ENCODE data around the gene OR6B2.

OR6B2 gene

GRCh38 chr2:240037358-240037757 lies 7.1 kb upstream of the OR6B2 start:
- TF ChIP-seq CTCF (conservative IDR thresholded peaks at IDR 0.05; ENCODE audit: low read depth, low read length): no peak
- no peak overlapping the region for H3K27ac ChIP-seq
- no peak overlapping the region for H3K9ac ChIP-seq
- H2AFZ ChIP-seq (ENCODE audit: low read depth): no peak overlapping the region
- no peaks in the 10 kb centered on the region for H3K4me1 ChIP-seq (ENCODE audit: low read depth, poor library complexity, severe bottlenecking)
- H3K36me3 ChIP-seq (ENCODE audit: insufficient read depth): no peaks in the 10 kb centered on the region
- no peaks in the 10 kb centered on the region for H3K27me3 ChIP-seq (ENCODE audit: insufficient read depth, low read depth)
- no peaks in the 10 kb centered on the region for H4K20me1 ChIP-seq (ENCODE audit: insufficient read depth)
- H3K4me2 ChIP-seq: no peak overlapping the region
- no peaks in the 10 kb centered on the region for H3K79me2 ChIP-seq (ENCODE audit: insufficient read depth, low read depth)
- no peak overlapping the region for H3K4me3 ChIP-seq (IDR thresholded peaks at IDR 0.05; ENCODE audit: insufficient read depth, low read depth, low read length)

GRCh38 chr2:240033330-240033678 lies 3.1 kb upstream of the OR6B2 start:
- Histone ChIP-seq H3K4me1 (ENCODE audit: low read depth, poor library complexity, severe bottlenecking) (no peaks in the 10 kb centered on the region), H4K20me1 (ENCODE audit: insufficient read depth) (no peaks in the 10 kb centered on the region), H3K27ac (no peak overlapping the region), H2AFZ (ENCODE audit: low read depth) (no peak overlapping the region), H3K4me3 (IDR thresholded peaks at IDR 0.05; ENCODE audit: insufficient read depth, low read depth, low read length) (no peak overlapping the region), H3K9ac (no peak overlapping the region), H3K27me3 (ENCODE audit: insufficient read depth, low read depth) (peaks cover 9% of the 10 kb centered on the region; the same call in 1 of the 2 replicates), H3K79me2 (ENCODE audit: insufficient read depth, low read depth) (no peaks in the 10 kb centered on the region), H3K4me2 (no peak overlapping the region), H3K36me3 (ENCODE audit: insufficient read depth) (no peaks in the 10 kb centered on the region)
- TF ChIP-seq CTCF (conservative IDR thresholded peaks at IDR 0.05; ENCODE audit: low read depth, low read length): no peak

DNA sequence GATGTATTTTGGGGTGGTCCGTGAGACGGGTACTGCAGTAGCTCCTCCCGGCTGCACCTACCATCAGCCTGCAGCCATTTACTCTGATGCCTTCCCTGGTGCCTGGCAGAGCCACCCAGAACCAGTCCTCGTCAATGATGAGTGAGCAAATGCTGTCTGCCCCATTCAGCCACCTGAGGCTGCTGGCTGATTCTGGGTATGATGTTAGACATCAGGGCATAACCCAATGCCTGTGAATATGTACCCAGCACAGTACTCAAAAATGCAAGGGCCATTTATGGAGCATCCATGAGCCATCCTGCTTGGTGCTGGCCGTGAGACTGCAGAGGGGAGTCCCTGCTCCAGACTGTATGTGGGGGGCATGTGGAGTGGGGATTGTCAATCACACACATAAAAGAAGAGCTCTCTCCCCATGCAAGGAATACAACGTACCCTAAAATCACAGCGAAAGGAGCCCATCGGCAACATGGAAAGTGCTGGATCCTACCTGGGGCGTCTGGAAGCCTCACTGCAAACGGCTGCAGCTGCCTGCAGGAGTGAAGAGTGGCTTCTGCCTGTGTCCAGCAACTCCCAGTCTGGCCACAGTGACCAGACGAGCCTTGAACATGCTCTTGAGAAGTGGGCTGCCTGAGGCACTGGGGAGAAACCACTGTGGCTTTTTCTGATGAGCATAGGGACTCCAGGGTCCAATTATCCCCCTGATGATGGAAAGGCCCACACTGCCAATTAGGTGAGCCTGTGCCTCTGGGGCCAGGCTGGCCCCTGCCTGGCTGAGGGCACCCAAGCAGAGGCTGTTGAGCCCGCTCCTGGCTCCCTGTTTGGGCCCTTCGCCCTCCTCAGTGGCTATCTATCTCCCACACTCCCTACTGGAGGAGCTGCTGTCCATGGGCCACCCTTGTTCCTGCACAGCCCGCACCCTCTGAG lies 2.4 kb upstream of the OR6B2 start:
- Histone ChIP-seq H4K20me1 (ENCODE audit: insufficient read depth) (no peaks in the 10 kb centered on the region), H3K79me2 (ENCODE audit: insufficient read depth, low read depth) (no peaks in the 10 kb centered on the region), H3K27me3 (ENCODE audit: insufficient read depth, low read depth) (peaks cover 9% of the 10 kb centered on the region; the same call in 1 of the 2 replicates), H3K27ac (no peak overlapping the region), H2AFZ (ENCODE audit: low read depth) (no peak overlapping the region), H3K4me2 (no peak overlapping the region), H3K36me3 (ENCODE audit: insufficient read depth) (no peaks in the 10 kb centered on the region), H3K4me1 (ENCODE audit: low read depth, poor library complexity, severe bottlenecking) (no peaks in the 10 kb centered on the region), H3K4me3 (IDR thresholded peaks at IDR 0.05; ENCODE audit: insufficient read depth, low read depth, low read length) (no peak overlapping the region), H3K9ac (no peak overlapping the region)
- no peak for TF ChIP-seq CTCF (conservative IDR thresholded peaks at IDR 0.05; ENCODE audit: low read depth, low read length)

DNA sequence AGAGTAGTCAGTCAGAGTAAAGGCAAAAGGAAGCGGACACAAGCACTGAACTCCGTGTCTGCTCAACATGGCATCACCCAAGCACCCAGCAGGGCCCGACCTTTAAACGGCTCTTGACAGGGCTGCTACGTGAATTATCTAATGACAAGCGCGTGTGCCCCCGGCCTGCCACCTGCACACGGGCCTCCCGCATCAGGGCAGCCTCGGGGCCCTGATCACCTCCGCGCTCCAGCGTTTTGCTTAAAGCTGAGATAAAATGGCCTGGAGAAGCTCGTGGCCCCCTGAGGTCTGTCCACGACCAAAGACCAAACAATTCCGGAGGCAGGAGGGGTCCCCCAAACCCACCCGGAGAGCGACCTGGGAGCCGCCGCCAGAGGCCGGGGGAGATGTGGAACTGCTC lies 5.5 kb downstream of the OR6B2 start:
- peak overlapping the region; percentile 38 for H3K27ac ChIP-seq
- H3K4me1 ChIP-seq (ENCODE audit: low read depth, poor library complexity, severe bottlenecking): peaks cover 13% of the 10 kb centered on the region
- H3K79me2 ChIP-seq (ENCODE audit: insufficient read depth, low read depth): peaks cover 34% of the 10 kb centered on the region
- no peak overlapping the region for H3K4me3 ChIP-seq (IDR thresholded peaks at IDR 0.05; ENCODE audit: insufficient read depth, low read depth, low read length)
- no peaks in the 10 kb centered on the region for H4K20me1 ChIP-seq (ENCODE audit: insufficient read depth)
- peaks cover 12% of the 10 kb centered on the region; the same call in 1 of the 2 replicates for H3K36me3 ChIP-seq (ENCODE audit: insufficient read depth)
- 0 out of 2 replicates have a peak, but pooled peaks cover 4% of the 10 kb centered on the region for H3K27me3 ChIP-seq (ENCODE audit: insufficient read depth, low read depth)
- H3K4me2 ChIP-seq: peak overlapping the region; percentile 99
- H2AFZ ChIP-seq (ENCODE audit: low read depth): peak overlapping the region; percentile 41; the same call in 1 of the 2 replicates
- TF ChIP-seq CTCF (conservative IDR thresholded peaks at IDR 0.05; ENCODE audit: low read depth, low read length): no peak
- peak overlapping the region; percentile 80 for H3K9ac ChIP-seq

Measured in KMS-11 (cell line).